ENCODE data around the gene PSME1.

GRCh38 chr14:24092505-24093206, 43.3 kb upstream of the PSME1 start:
- TF ChIP-seq CTCF (IDR thresholded peaks at IDR 0.05) (no peak), POLR2A (IDR thresholded peaks at IDR 0.05) (no peak)
